NCI-H2196 (cell line): ENCODE results near the gene B4GALT3.

ENCODE experiments used
- DNase-seq: peaks from one replicate; lab custom pipeline; 2025; ENCODE audit not compliant: unreplicated experiment; lab: John Stamatoyannopoulos, UW

The B4GALT3 gene

DNA sequence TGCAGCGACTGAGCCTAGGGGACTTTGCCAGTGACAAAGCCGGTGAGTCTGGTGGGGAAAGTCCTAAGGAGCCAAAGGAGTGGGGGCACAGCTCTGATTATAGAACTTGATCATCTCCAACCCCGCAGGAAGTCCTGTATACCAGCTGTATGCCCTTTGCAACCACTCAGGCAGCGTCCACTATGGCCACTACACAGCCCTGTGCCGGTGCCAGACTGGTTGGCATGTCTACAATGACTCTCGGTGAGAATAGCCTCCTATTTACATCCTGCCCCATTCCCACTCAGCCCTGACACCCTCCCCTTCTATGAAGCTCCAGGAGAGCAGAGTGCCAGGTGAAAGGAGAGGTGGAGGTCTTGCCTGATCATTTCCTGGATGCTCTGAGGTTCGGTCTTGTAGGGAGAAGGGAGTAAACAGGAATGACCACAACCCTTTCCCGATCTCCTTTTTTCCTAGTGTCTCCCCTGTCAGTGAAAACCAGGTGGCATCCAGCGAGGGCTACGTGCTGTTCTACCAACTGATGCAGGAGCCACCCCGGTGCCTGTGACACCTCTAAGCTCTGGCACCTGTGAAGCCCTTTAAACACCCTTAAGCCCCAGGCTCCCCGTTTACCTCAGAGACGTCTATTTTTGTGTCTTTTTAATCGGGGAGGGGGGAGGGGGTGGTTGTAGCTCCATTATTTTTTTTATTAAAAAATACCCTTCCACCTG is 12.3 kb downstream of the B4GALT3 start:
- peak; percentile 8 for DNase-seq

DNA sequence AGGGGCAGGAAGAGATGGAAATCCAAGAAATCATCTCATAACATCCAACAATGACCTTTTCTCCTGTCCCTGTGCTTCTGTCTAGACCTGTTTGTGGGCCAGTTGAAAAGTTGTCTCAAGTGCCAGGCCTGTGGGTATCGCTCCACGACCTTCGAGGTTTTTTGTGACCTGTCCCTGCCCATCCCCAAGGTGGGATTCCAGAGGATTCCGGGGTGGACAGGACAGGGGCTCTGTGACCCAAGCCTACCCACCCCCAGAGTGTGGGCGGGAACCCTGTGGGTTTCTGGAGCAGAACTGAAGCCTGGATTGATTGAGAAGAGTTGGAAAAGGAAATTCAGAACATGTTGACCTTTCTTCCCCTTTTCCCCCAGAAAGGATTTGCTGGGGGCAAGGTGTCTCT is 13.5 kb downstream of the B4GALT3 start:
- DNase-seq = no peak

DNA sequence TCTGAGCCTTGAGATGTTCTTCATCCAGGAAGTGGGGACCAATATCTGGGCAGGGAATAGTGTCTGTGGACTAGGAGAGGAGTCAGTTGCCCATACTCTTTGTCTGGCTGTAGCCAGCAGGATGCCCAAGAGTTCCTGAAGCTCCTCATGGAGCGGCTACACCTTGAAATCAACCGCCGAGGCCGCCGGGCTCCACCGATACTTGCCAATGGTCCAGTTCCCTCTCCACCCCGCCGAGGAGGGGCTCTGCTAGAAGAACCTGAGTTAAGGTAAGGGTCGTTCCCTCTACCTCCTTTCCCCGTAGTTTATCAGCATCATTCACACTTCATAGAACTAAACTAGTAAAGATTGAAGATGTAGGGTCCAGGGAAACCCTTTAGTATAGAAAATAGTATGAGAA is 14.5 kb downstream of the B4GALT3 start:
- no peak for DNase-seq

DNA sequence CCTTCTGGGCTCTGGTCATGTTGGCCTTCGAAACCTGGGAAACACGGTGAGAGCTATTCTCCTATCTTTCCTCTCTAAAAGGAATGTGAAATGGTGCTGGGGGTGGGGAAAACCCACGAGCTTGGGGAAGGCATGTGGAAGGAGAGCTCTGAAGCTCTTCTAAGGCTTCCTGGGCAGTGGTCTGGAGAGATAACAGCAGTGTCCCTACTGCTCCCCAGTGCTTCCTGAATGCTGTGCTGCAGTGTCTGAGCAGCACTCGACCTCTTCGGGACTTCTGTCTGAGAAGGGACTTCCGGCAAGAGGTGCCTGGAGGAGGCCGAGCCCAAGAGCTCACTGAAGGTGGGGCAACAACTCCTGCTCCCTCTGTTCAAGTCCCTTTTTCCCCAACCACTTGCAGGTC is 15.3 kb downstream of the B4GALT3 start:
- no peak for DNase-seq

DNA sequence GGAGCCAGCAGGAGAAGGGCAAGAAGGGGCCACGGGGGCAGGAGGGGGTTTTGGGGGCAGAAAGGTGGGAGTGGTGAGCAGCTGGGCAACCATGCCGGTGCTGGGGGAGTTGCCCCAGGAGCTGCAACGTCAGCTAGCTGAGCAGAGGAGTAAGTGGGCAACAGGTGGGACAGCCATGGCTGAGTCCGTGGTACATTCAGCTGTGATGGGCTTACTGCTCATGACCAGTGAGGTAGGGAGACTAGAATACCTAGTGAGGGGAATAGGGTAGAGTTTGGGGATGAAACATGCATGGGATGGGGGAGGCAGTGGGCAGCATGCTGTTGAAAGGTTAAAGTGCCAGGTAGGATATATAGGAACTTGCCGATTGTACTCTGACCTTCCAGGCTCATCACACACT is 15.7 kb downstream of the B4GALT3 start:
- DNase-seq = no peak

DNA sequence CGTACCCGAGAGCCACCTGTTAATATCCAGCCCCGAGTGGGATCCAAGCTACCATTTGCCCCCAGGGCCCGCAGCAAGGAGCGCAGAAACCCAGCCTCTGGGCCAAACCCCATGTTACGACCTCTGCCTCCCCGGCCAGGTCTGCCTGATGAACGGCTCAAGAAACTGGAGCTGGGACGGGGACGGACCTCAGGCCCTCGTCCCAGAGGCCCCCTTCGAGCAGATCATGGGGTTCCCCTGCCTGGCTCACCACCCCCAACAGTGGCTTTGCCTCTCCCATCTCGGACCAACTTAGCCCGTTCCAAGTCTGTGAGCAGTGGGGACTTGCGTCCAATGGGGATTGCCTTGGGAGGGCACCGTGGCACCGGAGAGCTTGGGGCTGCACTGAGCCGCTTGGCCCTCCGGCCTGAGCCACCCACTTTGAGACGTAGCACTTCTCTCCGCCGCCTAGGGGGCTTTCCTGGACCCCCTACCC is 16.6 kb downstream of the B4GALT3 start:
- DNase-seq = no peak

- DNase-seq = no peak
Measured at GRCh38 chr1:161159913-161160243, 17.4 kb downstream of the B4GALT3 start.

- peak; percentile 90 for DNase-seq
Measured at GRCh38 chr1:161159087-161159912, 18.0 kb downstream of the B4GALT3 start, which contains the start of gene USP21. Gene USP21 (plus strand): TSS chr1:161159500. CDS start chr1:161160641, 1,141 bp downstream.

DNA sequence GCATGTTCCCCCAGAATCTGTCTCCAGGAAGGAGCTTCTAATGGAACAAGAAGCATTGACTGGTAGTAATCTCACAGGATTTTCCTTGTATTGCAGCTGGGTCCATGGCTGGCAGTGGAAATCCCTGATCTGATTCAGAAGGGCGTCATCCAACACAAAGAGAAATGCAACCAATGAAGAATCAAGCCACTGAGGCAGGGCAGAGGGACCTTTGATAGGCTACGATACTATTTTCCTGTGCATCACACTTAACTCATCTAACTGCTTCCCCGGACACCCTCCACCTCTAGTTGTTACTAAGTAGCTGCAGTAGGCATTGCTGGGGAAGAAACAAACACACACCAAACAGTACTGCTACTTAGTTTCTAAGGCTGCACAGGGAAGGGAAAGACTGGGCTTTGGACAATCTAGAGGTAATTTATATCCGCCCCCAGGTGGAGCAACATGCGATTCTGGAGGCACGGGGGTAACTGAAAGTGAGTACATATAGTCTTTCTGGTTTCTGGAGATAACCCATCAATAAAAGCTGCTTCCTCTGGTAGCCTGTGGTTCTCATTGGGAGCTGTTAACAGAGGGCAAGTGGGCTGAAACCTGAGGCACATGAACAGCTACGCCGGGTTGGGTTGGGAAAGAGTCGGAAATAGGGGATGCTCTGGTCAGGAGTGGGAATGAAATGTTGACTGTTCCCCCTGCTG is 18.8 kb downstream of the B4GALT3 start:
- no peak for DNase-seq

DNA sequence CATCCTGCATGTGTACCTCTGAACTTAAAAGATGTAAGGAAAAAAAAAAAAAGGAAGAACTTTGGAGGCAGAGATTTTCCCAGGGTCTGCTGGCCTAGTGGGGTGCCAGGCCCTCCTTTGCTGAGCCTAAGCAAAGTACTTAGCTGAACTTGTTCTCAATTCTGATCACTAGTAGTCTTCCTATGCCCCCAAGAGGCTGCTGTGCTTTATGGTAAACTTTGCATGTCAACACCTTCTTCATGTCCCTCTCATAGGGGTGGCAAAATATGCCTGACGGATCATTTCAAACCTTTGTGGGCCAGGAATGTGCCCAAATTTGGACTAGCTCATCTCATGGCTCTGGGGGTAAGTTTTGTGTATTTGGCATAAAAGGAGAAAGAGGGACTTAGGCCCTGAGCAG is 19.4 kb downstream of the B4GALT3 start:
- no peak for DNase-seq

- peak; percentile 88 for DNase-seq
Measured at GRCh38 chr1:161153682-161154337, 23.5 kb downstream of the B4GALT3 start, which contains the start of gene UFC1. Gene UFC1 (plus strand): TSS chr1:161153978. CDS start chr1:161153998, 20 bp downstream.

GRCh38 chr1:161153176-161153575 is 24.1 kb downstream of the B4GALT3 start:
- no peak for DNase-seq

DNA sequence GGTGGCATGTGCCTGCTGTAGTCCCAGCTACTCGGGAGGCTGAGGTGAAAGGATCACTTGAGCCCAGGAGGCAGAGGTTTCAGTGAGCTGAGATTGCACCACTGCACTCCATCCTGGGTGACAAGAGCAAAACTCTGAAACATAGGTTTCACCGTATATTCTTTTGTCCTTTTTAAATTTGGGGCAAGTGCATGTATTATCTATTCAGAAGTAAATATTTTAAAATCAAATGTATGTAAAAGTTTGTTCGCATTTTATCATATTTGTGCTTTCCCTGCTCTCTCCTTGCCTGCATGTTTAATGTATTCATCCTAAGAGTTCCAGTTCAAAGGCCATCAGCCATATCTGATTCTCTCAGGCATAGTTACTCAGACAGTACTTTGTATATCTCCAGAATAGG is 31.5 kb downstream of the B4GALT3 start:
- DNase-seq = no peak

DNA sequence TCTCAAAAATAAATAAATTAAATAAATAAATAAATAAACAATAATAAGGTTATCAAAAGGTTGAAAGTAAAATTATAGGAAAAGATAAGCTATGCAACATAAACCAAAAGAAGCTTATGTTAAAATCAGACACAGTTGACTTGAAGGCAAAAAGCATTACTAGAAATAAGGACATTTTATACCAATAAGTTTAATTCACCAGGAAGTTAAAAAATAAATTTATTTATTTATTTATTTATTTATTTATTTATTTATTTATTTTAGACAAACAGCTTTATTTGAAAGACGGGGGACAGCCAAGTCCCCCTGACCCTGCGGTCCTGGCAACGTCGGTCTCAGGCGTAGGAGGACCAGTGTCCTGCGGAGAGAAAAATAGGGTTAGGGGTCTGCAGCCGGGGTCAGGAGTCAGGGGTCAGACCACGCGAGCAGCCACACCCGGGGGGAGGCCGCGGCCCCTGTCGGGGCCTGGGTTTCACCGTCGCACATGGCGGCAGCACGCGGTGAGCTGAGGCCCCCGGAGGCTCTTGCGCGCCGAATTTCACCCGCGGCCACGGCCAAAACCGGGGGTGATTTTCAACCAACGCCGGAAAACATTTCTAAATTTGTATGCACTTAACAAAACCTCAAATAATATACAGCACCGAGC is 36.4 kb downstream of the B4GALT3 start:
- DNase-seq = no peak

GRCh38 chr1:161139766-161140165 is 37.5 kb downstream of the B4GALT3 start:
- peak; percentile 59 for DNase-seq

DNA sequence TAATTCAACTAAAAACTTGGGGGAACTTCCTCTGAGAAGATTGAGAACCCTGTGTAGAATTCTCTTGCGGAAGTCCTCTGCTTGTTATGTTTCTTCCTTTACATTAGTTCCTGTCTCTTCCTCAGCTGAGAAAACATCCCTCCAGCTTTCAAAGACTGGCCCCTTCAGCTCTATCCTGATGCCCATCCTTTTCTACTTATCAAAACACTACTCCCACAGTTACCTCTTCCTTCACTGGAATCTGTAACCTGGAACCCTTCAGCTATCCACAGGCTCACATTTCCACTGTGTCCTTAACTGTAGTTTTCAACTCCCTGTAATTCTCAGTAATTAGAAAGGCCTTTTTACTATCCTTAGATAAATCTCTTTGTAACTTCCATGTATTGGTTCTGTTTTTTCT is 38.9 kb downstream of the B4GALT3 start:
- DNase-seq = no peak

- DNase-seq = no peak
Measured at GRCh38 chr1:161137881-161138280, 39.4 kb downstream of the B4GALT3 start.

DNA sequence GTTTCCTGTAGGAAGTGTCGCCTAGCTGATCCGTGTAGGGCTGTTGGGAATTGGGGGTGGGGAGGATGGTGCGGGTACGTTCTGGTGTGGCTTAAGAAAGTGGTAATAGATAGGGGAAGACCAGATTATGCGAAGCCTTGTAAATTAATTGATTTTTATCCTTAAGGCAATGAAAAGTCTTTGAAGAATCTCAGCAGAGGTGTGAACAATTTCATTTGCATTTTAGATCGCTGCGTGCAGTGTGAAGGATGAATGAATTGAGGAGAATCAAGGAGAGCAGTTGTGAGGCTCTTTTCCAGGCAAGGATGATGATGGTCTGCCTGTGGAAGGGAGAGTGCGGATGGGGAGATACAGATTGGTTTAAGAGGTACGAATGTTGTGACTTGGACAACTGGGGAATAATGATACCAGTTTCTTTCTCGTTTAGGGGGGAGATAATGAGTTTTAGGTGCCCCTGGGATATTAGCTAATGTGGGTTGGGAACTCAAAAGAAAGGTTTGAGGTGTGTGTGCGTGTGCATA is 44.0 kb downstream of the B4GALT3 start:
- DNase-seq = no peak

DNA sequence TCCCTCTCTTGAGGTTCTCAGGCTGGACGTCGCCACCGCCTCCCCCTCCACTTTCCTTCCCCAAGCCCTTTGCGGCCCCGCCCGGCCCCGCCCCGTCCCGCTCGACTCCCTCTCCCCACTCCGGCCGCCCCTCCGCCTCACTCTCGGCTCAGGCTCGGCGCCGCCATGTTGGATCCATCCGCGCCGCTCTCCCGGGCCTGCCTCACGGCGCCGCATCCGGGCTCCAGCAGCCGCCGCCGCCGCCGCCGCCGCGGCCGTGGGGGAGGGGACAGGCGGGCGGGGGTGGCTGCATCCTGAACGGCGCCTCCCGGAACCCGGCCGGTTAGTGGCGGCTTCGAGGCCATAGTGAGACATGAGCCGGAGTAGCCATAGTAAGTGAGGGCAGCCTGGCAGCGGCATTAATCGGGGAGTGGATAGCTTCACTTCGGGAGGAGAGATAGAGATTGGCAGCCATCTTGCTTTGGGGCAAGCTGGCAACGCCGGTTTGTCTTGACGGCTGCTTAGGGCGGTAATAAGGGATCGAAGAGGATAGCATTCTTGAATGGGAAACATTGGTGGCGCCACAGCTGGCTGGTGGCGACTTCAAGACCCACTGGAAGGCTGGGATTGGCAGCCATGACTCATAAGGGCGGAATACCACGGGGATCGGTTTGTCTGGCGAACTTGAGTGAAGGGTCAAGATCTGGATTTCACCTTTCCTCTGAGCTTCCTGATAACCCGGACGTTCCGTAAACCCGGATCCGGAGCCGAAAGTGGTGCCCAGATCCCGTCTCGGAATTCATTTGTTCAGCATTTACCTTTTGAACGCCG is 44.7 kb downstream of the B4GALT3 start, which contains the start of gene DEDD:
Gene DEDD (minus strand): TSS at position 258 of the 810 bp plus-strand sequence. CDS start 8,205 bp downstream, outside the sequence.
- DNase-seq = peak; percentile 91
